HG03159 (cell line): Measurements from ENCODE around the gene COL5A2.

ENCODE experiments used
- ATAC-seq: cut with Tn5 transposase; IDR thresholded peaks from one replicate; pipeline ENCODE4 v1.9.1; 2021; ENCODE audit warnings: mild to moderate bottlenecking, moderate library complexity; ENCODE audit not compliant: unreplicated experiment

The COL5A2 gene

DNA sequence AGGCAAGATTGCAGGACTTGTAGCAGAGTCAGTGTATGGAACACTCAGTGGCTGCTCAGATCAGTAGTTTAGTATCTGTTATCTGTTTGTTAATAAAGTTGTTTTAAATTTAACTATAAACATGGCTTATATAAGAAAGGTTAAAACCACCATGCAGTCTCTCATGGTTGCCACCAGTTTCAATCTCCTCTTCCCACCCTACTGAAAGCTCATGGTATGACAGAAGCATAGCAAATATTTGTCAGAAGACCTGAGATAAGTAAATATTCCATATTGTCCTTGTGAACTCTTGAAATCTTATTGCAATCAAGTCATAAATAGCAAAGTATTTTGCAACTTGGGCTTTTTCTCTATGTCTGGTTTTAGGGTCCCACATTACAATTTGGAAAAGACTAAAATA lies 2.1 kb upstream of the COL5A2 start:
- no peak for ATAC-seq

DNA sequence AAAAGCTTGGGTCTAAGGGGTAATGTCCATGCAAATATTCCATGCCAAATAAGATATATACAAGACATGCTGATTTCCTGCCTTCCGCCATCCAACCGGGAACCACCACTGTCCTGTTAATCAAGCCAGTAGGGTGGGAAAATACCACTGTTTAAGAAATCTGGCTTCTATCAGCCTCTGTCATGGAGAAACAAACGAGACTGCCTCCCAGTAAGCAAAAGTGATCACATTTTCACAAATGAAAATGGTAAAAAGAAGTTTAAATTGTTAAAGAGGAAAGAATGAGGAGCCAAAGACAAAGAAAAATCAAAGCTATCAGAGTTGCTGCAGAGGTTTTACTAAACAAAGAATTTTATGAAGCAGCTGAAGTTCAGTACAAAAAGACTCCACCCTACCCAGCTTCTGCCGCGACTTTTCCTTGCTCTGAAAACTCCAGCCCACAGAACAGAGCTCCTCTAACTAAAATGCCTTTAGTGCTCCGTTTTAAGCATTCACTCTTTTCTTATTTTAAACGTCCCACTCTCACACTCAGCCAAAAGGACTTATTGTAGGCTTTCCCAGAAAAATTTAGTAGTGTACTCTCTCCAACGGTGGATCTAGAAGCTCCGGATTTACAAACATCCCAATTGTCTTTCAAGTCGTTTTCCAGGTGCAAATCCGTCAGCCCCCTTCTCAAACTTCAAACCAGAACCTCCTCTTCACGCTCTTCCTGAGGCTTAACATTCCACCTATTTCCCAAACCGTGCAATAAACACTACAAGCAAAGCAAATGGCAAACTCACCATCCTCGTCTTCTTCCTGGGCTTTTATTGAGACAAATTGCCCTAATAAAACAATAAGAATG lies 613 bp downstream of the COL5A2 start:
- ATAC-seq: no peak

DNA sequence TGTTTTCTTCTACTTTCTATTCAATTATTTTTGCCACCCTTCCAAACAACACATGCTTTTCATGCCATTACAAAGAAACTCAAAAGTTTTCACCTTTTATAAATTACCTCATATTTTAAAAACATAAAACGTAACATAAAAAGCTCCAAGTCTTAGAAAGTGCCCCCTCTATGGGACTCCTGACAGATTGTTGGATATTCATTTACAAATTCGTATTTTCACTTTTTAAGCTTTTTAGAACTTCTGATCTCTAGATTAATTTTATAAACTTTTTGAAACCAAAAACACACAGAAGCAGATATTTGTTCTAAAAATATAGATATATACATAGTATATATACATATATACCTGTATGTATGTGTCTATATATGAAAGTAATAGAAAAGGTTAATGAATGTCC lies 1.5 kb downstream of the COL5A2 start:
- no peak for ATAC-seq

DNA sequence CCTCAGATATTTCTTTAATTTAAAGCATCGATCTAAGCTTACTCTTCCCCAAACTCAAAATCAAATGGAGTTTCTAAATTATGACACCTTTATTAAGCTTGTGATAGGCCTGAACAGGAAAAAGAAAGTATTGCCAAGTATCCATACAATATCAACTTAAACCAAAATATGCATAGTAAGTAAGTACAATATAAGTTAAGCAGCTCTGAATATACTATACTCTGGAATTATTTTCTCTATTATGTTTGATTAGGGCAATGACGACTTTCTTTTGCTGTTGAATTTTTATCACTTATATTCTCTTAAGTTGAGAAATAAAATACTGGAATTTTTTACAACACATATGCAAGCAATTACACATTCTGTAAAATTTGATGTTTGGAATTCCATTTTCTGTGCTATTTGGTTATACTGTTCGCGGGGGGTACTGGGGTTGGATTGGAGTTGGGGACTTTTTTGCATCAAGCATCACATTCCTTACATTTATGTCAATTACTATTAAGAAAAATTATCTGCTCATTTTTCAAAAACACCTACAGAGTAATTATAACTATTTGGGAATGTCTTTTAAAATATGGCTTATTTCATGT lies 2.2 kb downstream of the COL5A2 start:
- no peak for ATAC-seq

DNA sequence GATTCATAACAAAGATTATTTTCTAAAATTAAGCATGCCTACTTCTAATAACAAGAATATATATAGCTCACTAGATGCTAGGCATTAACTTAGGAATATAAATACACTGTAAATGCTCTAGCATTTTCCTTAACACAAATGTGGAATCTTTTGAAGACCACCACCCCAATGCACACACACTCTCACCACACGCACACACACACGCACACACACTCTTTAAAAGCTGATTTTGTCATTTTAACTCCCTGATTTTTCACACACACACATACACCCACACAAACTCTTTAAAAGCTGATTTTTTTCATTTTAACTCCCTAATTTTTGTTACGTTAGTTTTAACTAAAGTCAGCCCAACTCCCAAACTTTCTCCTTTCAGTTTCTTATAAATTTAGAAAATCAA lies 3.0 kb downstream of the COL5A2 start:
- ATAC-seq: no peak

DNA sequence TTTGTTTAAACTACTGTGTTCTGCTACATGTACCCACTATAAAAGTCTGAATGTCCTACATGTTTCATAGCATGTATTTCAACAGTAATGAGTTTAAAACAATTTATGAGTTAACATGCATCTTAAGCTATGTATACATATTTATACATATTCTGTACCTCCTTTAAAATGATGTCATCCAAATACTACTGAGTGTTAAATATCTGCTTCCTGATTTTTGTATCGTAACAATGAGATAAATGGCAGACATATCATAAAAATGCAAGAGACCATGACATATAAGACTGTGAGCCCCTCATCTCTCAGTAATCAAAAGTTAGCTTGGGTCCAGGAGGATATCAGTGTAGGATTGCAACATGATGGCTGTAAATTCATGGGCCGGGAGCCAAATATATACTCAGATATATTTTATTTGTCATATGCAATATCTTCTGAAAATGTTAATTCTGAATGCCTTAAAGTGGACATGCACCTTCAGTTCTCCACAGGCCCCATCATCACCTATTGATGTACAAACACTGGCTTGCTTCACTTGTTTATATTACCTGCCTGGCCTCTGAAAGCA lies 3.6 kb downstream of the COL5A2 start:
- ATAC-seq: no peak

DNA sequence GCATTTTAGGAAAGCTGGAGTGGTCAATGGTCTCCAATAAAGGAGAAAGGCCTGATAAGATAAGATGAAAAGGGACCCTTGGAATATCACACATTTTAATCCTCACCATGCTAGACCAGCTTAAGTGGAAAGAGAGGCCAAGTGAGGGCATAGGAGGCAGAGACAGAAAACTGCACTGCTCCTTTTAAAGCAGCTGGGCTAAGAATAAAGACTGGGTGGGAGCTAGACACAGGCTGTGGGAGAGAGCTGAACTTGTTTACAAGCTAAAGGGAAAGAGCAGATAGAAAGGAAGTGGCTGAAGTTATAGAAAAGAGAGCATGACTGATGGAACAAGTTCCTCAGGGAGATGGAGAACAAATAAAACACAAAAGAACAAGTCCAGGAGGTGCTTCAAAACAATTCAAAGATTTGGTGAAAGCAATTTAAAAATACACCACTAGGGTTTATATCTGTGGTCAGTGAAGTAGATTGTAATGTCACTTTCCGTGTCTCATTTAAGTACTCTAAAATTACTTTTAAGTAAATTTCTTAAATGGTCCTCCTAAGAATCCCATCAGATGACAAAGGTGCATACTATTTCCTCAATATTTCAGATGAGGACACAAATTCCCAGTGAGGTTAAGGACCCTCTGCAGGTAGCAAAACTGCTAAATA lies 7.5 kb downstream of the COL5A2 start:
- no peak for ATAC-seq

DNA sequence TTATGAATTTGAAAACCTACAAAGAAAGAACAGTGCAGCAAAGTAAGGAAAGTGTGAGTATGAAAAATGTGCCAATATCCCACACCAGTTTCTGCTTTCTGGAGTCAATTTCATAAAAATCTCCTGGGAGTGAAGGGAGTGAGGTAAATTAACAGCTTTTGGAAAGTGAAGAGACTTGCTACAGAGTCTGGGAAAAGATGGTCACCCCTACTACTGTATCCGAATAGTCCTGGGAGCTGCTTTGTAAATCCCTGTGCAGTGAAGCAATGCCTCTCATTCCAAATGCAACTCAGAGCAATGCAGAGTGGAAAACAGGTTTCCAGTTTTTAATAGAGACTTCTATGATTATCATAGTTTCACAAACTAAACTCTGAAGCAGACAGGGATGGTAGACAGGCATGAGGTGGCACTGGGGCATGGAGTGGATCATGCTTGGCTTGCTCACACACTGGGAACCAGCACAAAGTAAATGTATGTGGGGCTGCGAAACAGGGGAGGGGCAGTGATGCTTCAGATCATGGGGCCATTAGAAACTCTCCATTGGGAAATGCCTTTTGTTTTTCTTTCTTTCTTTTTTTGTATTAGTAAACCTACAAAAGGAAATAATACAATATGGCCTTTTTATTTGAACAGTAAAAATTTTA lies 10.6 kb downstream of the COL5A2 start:
- ATAC-seq: no peak

DNA sequence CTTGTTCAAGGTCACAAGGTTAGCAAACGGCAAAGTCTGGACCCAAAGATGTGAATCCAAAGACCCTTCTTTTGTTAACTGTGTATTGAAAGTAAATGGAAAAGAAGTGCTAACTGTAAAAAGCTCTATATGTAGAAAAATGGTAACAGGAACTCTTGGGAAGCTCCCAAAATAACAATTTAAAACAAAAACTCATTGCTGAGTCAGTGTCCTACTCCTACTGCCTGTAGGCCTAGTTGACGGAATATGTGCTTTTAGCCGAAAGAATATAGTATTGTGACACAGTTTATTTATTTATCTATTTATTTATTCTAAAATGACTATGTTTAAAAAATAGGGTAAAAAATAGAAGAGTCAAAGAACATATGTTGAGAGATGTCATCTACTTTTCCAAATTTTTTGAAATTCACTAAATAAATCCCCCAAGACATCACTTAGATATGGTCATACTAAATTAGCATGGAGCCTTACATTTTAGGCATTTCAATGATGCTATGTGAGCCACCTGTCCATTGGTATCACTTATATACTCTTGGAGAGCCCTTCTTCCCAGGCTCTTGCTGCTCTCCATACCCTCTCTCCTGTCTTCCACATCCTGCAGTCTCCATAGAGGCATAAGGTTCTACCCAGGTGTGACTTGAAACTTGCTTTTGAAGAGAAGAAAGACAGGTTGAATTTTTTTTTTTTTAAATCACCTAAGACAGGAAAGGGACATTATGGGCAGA lies 13.7 kb downstream of the COL5A2 start:
- ATAC-seq: no peak

DNA sequence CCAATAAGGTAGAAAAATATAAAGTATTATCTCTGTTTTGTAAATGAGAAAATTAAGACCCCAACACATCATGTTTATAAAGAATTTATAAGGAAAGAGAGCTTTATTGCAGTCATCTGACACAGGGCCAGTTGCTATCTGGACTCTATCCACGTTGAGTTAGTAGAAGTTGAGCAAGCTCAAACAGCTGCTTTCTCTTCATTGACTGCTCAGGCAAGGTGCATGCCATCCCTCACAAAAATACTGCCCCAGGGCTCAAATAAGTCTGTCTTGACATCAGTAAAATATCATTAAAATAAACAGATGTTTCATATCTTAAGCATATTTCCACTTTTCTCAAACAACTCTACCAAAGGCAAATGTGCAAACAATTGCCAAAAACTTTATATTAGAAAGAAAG lies 14.8 kb downstream of the COL5A2 start:
- ATAC-seq: no peak

DNA sequence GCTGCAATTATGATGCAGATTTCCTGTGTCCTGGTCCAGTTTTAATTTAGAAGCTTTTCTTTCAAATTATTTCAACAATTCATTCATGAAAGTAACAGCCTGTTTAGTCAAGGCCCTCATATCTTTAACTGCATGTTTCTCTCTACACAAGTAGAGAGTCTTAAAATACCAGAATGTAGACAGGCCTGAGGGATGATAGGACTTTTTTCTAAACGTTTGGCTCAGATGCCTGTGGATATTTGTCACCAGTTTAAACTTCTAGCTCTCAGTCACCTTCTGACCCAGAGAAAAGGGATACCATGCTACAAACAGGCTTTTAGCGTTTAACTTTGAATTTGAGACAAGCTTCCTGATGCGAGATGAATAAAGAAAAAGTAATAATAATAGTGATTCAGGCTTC lies 15.7 kb downstream of the COL5A2 start:
- no peak for ATAC-seq

DNA sequence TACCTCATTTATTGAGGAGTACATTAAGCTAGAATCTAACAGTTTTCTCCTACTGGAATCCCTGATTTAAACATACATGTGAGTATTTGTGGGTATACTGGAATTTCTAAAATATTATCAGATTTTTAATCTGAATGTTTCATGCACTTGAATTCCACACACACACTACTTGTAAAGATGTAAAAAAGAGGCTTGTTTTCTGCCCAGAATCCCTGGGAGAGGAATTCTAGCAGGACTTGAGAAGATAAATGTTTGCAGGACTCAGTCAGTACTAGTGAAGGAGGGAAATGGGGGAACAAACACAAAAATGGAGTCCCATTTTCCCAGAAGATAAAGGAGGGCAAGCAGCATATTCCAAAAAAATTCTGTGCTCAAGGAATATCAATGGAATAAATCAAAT lies 17.0 kb downstream of the COL5A2 start:
- ATAC-seq: no peak

DNA sequence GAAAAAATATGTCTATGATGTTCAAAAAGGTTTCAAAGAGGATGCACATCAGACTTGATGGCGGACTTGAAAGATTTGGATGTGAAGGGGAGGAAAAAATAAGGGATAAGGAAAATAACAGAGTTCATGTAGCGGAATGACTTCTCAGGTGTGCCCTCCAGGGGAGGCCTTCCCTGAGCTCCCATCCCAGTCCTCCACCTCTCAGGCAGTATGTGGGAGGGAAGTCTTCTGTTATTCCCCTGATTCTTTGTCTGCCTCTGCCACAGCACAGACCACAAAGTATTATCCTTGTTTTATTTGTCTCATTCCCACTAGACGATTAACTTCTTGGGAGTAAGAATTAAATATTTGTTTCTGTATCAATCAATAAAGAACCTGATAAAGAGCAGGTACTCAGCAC lies 17.7 kb downstream of the COL5A2 start:
- ATAC-seq: no peak

DNA sequence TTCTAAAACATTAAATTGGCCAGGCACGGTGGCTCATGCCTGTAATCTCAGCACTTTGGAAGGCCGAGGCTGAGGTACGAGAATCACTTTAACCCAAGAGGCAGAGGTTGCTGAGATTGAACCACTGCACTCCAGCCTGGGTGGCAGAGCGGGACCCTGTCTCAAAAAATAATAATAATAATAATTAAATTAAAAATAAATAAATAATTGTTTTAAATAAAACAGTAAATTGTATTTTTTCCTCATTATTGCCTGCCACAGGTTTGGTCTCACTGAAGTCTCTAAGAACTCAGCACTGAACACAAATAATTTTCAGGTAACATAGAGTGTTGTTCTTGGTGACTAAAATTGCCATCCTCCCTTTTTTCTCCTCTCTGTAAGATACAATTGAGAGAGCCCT lies 19.8 kb downstream of the COL5A2 start:
- ATAC-seq: no peak

DNA sequence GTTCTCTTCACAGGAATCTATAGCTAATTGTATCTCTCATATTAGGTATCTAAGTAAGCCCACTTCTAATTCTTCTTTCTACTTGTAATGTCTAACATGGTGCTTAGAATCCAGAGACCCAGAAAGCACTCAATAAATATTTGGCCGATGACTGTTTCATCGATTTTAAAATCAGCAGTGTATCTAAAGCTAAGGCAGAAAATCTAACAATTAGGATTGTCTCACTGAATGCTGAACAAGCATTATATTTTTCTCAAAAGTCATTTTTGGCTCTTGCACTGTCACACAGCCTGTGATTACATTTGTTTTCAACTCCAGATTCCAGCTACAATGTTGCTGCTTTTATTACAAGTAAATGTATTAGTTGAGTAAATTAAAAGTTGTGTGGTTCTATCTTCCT lies 20.3 kb downstream of the COL5A2 start:
- no peak for ATAC-seq

DNA sequence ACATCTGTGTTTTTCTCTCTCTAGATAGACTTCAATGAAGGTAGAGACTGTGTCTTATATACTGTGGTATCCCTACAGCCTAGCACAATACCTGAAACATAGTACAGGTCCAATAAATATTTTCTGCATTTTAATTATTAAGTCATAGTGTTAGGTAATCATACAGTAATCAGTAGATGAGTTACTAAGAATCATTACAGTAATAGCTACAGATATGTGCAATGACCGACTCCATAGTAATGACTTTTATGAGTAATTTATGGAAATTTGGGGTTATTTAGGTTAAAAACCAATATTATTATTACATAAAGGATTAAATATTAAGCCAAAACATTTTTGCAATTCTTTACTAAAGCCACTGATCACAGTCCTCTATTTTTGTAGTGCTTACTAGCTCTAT lies 21.6 kb downstream of the COL5A2 start:
- ATAC-seq: no peak

DNA sequence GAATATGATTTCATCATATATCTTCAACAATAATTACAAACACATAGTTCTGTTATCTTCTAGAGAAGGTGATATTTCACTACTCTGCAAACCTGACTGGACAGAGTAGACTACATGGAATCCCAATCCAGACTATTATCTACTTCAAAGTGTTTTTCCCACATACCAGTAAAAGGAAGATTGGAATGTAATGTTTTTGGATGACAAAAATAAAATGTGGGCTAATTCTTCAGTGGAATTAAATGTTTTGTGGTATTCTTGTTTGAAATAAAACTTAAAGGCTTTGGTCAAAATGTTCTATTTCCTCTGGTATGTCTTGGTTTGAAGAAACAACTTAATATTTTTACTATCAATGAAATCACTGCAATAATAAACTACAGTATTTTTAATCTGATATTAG lies 22.1 kb downstream of the COL5A2 start:
- no peak for ATAC-seq

DNA sequence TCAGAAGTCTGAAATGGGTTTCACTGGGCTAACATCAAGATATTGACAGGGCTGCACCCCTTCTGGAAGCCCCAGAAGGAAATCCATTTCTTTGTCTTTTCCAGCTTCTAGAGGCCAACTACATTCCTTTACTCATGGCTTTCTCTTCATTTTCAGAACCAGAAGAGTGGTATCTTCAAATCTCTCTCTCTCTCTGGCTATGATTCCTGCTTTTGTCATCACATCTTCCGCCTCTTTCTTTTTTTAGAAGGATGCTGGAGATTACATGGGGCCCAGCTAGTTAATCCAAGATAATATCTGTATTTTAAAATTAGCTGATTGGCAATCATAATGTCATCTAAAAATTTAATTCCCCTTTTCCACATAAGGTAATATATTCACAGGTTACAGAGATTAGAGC lies 23.8 kb downstream of the COL5A2 start:
- no peak for ATAC-seq

DNA sequence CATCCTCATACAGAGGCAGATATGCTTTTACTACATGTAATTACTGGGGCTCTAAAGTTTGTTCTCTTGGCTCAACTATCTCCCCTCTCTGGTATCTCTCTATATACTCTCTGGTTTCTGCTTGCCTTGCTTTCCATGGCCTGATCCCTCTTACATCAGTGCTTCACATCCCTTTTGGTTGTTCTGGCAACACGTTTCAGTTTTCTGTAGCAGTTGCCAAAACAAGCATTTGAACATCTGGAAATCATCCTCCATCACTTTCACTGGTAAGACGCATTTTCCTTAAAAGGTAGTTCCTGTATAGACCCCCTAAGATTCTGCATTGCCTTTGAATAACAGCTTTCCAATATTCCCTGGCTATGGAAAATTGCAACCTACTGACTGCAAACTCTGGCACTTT lies 25.9 kb downstream of the COL5A2 start:
- no peak for ATAC-seq

DNA sequence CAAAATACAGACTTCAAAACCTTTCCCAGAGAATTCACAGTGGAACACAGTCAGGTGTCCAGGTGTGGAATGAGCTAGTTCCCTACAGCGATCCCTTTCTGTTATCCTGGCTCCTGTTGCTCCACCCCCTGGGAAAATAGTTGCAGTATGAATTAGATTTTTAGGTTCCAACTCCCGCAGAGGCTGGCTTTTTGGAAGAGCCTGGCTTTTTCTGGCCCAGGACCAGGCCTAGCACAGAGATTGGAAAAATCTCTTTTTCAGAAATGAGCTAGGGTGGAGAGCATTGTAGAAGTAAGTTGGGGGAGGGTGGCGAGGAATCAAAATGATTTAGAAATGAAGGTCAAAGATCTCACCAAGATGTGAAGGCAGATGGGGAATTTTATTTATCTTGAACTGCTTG lies 27.1 kb downstream of the COL5A2 start:
- no peak for ATAC-seq

DNA sequence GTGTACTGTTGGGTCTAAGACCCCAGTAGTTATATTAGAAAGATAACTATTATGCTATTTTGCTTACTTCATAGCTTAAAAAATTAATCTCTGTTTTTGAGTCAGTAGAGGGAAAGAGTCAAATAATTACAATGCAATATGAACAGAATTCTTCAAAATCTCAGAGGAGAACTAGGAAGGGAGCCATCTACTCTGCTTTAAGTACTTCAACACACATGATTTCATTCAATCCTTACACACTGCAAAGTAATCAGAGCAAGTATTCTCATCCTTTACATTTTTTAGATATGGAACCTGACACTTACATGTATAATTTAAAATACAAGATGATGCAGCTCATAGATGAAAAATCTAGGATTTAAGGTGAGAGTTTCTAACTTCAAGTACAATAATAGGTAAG lies 27.7 kb downstream of the COL5A2 start:
- no peak for ATAC-seq
